Frontal cortex (tissue), 4 donors: Measurements from ENCODE around the gene DNASE1L2. TPM values are rescaled to one million over a fixed set of nuclear protein-coding genes. Genes with fewer than 3 reads are reported as not detected.
"Not testable (repeated sequence)": the region's sequence is repeated elsewhere in the genome, so short reads cannot be mapped to it uniquely, and the experiment has no call there.

Experiments
- DNase-seq, 2 donors: peaks; one replicate each; pipeline ENCODE4 v3.0.0; 2012; ENCODE audit warnings: low spot score in 2 of 2
- FAIRE-seq: peaks from 2 replicates; lab custom pipeline; 2012; peaks lifted over from hg19 to GRCh38; lab: Jason Lieb, UNC
- total RNA-seq: library from RNA; depleted of rRNA; stranded (reverse); fragments of >200 nt; gene quantifications from one replicate; pipeline ENCODE4 v1.2.3, GENCODE V29; 2014
- donor health status: control.
- donor health status: control.
- donor health status: control.

Gene DNASE1L2
- total RNA-seq, 1 donor from 2014 or later, result 2.4 TPM

DNA sequence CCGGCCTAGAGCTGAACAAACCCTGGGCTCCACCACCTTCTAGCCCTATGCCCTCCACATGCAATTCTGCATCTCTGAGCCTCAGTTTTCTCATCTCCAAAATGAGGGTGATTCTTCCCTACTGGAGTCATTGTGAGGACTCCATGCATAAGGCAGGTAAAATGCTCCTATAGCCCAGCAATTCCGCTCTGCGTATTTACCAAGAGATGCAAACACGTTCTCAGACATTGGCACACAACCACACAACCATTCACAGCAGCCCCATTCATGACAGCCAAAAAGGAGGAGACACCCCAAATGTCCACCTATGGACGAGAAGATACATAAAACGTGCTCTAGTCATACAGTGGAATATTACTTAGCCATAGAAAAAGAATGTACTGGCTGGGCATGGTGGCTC is 35.9 kb upstream of the DNASE1L2 start:
- FAIRE-seq, result no peak

DNA sequence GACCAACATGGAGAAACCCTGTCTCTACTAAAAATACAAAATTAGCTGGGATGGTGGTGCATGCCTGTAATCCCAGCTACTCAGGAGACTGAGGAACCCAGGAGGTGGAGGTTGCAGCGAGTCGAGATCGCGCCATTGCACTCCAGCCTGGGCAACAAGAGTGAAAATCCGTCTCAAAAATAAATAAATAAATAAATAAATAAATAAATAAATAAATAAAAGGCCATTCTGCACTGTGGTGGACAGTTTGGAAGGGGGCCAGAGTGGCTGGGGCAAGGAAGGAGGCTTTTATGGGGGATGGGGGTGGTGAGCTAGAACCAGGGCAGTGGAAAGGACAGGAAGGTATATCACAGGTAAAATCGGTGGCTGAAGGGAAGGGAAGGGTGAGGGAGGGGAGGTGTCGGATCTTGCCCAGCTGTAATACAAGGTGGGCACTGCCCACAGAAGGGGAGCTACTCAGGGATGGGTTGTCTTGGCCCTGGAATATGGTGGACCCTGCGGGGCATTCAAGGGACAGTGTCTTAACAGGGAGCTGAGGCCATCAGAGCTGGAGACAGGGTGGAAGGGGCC is 33.0 kb upstream of the DNASE1L2 start:
- not testable (repeated sequence) for FAIRE-seq, DNase-seq

More for the DNA sequence above, 35.9 kb upstream of the DNASE1L2 start:
- no peak for DNase-seq

DNA sequence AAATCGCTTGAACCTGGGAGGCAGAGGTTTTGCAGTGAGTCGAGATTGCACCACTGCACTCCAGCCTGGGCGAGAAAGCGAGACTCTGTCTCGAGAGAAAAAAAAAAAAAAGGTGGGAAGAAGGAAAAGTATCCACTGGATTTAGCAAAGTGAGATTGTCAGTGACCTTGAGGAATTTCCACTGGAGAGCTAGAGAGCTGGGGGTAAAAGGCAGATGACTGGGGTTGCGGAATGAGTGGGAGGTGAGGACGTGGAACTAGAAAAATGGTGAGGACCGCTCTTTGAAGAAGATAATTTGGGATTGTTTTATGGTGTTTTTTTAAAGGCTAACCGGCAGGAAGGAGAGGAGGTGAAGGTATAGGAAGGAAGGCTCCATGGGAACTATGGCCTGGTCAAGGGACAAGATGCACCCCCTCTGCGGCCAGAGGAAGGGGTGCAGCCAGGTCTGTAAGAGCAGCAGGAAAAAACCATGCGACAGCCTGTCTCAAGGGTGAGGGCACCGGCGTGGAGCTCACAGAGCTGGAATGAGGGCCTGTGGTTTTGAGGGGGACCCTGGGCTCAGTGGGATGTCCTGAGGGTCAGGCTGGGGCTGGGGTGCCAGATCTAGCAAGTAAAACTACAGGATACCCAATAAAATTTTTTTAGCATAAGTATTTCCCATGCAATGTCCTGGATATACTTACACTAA is 31.7 kb upstream of the DNASE1L2 start:
- DNase-seq, result no peak
- no peak for FAIRE-seq

DNA sequence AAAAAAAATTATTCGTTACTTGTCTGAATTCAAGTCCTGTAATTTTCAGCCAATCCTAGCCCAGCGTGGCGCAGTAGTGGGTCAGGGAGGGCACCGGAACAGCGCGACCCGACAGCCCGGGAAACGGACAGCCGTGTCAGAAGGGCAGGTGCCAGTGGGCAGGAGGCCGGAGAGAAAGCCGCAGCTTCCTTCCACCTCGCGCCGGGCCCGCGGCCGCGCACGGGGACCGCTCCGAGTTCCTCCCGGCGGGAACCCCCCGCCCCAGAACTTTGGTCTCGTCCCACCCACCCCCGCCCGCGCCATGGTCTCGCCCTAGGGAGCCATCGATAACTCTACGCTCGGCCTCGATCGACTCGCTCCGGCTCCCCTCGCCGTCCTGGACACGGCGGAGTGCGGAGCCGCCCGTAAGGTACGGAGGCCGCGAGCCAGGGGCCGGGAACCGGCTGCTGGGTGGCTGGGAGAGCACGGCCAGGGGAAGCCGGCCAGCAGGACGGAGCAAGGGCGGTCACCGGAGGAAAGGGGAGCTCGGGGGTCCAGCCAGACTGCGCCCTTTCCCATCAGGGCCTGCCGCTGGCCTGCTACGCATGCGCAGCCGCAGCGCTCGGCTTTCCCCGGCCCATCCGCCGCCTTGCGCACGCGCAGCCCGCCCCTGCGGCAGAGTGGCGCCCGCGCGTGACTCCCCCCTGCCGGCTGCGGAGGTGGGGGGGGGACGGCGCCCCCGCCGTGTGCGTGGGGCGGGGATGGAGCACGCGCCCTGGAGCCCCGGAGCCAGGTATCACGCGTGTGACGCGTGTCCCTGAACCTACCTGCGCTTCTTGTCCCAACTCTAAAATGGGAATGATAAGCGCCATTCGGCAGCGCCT is 30.9 kb upstream of the DNASE1L2 start, which contains the start of gene MLST8:
MLST8 (plus strand) TSS at position 351 of the 863 bp plus-strand sequence. CDS start 632 bp downstream, outside the sequence.
- FAIRE-seq (no peak), DNase-seq (peak; percentile 96 to 98)

DNA sequence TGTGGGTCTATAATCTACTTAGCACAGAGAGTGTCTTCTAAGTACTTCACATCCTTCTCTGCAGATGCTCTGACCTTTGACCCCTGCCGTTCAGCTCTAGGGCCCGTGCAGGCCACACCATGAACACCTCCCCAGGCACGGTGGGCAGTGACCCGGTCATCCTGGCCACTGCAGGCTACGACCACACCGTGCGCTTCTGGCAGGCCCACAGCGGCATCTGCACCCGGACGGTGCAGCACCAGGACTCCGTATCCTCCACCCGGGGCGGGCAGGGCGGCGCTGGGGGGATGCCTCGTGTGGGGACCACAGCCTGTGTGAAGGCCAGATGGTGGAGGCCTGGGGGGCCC is 30.3 kb upstream of the DNASE1L2 start:
- DNase-seq (no peak), FAIRE-seq (no peak)

DNA sequence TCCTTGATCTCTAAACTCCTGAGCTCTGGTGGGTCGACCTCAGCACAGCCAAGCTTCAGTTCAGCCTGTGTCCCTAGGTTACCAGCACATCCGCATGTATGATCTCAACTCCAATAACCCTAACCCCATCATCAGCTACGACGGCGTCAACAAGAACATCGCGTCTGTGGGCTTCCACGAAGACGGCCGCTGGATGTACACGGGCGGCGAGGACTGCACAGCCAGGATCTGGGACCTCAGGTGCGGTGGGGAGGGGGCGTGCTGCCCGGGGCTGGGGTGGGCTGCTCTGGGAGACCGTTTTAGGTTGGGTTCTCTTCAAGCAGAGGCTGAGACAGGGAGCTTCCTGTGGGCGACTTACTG is 29.8 kb upstream of the DNASE1L2 start:
- FAIRE-seq, result no peak
- DNase-seq, result no peak

DNA sequence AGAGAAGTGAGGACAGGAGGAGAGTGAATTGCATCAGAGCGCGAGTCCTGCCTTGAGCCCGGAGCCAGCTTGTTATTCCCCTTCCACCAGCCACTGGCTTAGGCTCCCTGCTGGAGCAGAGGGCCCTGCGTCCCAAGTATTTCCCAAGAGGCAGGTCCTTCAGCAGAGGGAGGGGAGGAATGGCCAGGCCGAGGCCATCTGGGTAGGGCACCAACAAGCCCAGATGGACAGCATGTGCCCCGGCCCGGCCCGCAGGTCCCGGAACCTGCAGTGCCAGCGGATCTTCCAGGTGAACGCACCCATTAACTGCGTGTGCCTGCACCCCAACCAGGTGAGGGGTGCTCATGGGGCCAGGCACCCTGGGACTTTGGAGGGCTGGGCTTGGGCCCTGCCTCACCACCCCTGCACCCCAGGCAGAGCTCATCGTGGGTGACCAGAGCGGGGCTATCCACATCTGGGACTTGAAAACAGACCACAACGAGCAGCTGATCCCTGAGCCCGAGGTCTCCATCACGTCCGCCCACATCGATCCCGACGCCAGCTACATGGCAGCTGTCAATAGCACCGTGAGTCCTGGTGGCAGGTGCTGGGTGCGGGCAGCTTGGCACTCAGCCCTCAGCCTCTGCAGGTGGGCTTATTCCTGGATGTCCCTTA is 29.3 kb upstream of the DNASE1L2 start:
- no peak for FAIRE-seq
- no peak for DNase-seq

DNA sequence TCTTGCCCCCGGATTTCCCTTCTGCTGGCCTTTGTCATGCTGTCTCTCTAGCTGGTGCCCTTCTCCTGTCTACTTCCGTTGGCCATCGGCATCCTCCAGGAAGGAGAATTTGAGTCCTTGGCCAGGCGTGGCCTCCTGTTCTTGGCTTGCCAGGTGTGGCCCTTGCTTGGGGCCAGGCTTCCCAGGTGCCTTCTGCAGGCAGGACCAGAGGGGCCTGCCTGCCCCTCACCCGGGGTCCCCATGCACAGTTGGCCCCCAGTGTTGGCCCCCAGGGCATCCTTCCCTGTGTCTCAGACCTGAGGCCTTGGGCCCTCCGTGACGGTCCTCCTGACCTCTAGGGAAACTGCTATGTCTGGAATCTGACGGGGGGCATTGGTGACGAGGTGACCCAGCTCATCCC is 28.4 kb upstream of the DNASE1L2 start:
- no peak for DNase-seq
- no peak for FAIRE-seq

DNA sequence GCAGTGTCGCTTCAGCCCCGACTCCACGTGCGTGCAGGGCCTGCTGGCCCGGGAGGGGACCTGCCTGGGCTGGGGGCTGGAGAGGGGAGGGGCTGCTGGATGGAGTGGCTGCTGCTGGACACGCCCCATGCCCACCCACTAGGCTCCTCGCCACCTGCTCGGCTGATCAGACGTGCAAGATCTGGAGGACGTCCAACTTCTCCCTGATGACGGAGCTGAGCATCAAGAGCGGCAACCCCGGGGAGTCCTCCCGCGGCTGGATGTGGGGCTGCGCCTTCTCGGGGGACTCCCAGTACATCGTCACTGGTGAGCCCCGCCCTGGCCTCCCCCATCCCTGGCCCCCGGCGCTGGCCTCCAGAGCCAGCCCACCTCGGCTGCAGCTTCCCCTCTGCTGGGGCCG is 27.9 kb upstream of the DNASE1L2 start:
- DNase-seq (no peak), FAIRE-seq (no peak)

DNA sequence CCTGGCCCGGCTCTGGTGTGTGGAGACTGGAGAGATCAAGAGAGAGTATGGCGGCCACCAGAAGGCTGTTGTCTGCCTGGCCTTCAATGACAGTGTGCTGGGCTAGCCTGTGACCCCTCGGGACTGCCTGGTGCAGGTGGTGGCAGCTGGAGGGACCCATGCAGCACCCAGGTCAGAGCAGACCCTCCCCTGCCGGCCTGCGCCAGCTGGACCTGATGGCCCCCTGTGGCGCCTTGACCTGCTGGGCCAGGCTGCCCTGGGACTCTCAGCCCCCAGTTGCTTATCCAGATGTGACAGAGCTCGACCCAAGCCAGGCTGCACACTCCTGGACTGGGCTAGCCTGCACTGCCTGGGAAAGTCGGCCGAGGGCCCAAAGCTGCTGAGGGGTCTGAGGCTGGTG is 27.5 kb upstream of the DNASE1L2 start:
- FAIRE-seq, result no peak
- no peak for DNase-seq

DNA sequence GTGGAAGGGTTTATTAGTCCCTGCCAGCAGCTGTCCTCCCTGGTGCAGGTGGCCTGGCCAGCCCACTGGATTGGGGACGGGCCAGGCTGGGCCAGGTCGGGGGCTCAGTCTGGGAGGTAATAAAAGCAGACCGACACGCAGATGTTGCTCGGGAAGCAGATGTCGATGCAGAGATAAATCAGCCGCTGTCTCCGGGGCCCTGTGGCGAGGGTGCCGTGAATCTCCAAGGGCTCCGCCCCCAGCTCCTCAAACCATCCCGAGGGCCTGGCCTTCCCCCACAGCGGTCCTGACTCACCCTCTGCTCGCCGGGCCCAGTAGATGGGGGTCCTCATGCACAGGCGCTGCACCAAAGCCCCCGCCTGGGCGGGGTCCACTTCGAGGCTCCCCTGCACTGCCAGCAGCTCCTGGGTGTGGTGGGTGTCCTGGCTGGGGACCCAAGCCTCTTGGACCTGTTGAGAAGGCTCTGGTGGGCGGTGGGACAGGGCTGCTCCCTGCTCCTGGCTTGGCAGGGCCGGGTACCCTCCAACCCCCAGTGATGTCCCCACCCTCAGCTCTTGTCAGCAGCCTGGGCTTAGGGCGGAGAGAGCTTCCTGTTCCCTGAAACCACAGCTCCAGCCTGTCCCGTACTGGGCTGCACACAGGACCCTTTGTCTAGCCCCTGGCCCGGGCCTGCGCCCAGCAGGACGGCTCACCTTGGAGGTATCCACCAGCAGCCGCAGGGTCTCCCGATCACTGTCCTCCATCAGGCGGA is 26.8 kb upstream of the DNASE1L2 start:
- DNase-seq, result no peak
- FAIRE-seq, result no peak

DNA sequence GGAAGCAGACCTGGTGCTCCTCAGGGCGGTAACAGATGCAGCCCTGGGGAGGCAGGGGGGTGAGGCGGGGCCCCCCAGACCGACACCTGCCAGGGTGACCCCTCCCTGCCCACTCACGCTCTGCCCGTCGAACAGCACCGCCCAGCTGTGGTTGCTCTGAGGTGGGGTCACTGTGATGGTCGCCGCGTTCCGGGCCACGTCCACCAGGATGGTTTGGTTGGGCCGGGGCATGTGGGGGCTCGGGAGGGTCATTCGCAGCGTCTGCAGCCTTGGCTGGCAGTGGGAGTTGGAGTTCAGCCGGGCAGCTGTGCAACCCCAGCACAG is 26.3 kb upstream of the DNASE1L2 start:
- no peak for DNase-seq
- no peak for FAIRE-seq

DNA sequence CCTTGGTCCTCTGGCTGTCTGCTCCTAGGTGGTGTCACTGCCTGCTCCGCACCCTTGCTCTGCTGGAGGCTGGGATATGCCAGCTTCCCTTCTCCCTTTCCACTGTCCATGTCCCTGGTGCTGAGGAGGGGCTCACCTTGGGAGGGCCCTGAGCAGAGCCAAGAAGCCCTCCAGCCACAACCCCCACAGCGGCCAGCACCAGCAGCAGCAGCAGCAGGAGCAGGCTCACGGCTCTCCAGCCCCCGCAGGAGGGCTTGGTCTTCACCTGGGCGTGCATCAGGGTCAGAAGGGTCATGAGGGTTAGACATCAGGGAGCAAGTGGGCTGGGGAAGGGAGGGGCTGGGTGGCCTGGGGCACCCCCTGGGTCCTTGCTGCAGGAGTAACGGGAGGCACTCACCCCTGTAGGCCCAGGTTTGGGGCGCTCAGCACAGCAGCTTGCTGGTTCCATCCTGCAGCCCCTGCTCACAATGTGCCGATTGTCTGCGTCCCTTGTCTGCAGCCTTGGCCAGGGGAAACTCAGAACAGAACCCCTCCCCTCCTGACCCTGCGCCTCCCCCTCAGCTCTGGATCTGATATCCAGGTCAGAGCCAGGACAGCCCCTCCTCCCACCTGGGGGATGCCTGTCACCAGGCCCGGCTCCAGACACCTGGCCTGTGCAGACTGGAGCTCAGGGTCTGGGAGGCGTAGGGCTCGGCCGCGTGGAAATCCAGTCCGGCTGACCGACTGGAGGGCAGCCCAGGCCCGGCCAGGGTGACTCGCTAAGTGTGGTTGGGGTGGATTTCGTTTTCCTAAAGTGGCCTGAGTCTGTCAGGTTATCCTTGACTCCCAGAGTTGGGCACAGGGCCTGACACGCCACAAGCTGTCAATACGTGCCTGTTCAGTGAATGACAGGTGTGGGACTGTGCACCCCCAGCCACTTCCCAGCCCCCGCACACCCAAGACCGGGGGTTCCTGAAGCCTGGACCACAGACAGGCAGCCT is 25.6 kb upstream of the DNASE1L2 start, which contains the start of gene BRICD5:
BRICD5 (minus strand) TSS at position 478 of the 980 bp plus-strand sequence; CDS start at position 448, 30 bp downstream.
- no peak for DNase-seq
- no peak for FAIRE-seq

DNA sequence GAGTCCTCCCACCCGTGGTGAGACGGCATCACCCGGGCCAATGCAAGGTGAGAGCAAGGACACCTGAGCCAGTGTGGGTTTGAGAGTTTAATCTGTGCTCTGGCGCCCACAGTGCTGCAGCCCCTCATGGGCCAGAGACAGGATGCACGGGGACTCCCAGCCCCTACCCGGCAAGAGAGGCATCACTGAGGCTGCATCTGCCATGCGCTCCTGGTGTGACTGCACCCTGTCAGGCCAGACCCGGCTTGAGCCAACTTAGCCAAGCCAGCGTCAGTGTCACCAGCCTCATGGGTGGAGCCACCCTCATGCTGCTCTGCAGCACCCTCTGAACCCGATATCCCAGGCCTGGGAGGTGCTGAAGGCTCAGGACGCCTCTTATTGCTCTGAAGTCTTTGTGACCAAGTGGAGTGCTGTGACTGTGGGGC is 24.3 kb upstream of the DNASE1L2 start:
- DNase-seq (no peak), FAIRE-seq (no peak)

DNA sequence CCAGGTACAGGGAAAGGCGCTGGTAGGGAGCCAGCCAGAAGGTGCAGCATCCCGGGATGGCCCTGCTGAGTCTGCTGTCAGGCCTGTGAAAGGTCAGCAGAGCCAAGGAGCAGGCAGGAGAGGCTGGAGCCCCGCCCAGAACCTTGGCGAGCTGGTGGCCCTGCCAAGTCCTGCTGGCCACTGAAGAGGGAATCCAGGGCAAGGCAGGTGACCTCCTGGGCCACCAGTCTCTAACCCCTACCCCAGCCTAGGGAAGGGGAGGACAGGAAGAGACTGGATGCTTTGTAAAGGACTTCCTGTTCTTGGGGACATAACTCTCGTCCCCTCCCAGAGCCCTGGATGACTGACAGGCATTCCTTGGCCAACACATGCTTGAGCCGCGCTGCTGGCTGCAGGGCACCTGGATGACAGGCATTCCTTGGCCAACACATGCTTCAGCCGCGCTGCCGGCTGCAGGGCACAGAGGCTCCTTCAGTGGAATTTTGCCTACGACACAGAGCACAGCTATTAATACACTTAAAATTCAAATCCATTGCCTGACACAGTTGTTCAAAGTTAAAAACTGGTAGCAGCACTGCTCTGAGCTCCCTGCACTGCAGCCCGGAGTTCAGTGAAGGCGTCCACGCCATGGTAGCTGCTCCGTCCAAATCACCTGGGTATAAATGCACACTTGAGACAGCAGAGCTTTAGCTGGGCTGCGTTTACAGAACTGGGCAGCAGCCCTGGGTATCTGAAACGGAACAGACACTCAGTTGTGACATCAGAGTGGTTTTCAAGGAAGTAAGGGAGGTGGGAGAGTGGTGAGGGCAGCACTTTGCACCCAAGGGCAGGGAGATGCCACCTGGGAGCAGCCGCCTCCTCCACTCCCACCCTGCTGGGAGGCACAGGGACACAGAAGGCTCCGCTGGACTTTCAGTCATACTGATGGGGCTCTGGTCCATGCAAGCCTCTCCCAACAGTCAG is 23.6 kb upstream of the DNASE1L2 start:
- FAIRE-seq (no peak), DNase-seq (no peak)

DNA sequence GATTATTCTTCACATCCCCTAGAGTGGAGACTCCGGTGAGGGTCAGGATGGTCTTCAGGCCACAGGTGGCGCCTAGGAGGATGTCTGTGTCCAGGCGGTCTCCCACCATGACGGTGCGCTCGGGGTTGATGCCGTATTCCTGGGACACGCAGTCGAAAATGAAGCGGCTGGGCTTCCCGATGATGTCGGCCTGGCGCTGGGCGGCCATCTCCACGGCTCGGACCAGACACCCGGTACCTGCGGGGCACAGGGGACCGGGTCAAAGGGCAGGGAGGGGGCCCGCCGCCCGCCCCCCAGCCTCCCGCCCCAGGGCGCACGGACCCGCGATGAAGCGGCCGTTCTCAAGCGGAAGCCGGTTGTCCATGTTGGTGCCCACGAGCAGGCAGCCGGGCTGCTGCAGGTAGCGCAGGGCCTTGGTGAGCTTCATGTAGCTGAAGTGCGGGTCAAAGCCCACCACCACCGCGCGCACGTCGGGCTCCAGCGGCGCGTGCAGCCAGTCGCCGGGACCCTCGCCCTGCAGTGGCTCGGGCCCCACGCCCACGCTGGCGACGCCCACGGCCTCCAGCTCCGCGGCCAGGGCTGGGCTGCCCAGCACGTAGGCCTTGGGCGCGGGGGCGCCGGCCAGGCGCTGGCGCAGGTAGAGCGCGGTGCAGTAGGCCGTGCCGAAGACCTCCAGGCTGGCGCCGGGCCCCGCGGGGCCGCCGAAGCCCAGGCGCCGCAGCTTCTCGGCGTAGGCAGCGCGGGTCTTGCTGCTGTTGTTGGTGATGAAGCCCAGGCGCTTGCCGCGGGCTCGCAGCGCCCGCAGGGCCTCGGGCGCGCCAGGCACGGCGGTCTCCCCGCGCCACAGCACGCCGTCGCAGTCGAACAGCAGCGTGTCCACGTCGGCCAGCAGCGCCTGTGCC is 22.2 kb upstream of the DNASE1L2 start:
- DNase-seq (no peak), FAIRE-seq (no peak)

DNA sequence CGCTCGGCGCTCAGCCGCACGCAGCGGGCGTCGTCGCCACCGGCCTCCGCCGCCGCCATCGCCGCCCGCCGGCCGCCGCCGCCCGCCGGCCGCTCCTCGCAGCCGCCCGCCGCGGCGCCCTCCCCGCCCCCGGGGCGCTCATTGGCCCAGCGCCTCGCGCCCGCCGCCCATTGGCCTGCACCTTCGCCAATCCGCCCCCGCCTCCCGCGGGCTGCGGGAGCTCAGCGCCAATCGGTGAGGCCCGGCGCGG is 21.6 kb upstream of the DNASE1L2 start, which contains the start of gene PGP:
PGP (minus strand) TSS at position 122 of the 250 bp plus-strand sequence; CDS start at position 59, 63 bp downstream.
- FAIRE-seq, result no peak
- DNase-seq, result peak; percentile 99 to 100
